GM12878 (cell line): ENCODE results near the gene CLDN14. TPM values are rescaled to one million over a fixed set of nuclear protein-coding genes. Genes with fewer than 3 reads are reported as not detected.

ENCODE experiments used
- BCL11A ChIP-seq: IDR thresholded peaks from 2 replicates; pipeline ENCODE4 v1.6.1; 2011; ENCODE audit warnings: low read depth, low read length
- BHLHE40 ChIP-seq, 2 experiments: fragments of 450-650 bp in 1 of 2; IDR thresholded peaks; 2 replicates each; pipeline ENCODE4 v1.6.1; 2011 to 2017; ENCODE audit warnings: low read depth in 2 of 2, borderline replicate concordance in 1 of 2, improper control_type of control experiment in 1 of 2, low read length in 1 of 2, mild to moderate bottlenecking in 1 of 2
- CUX1 ChIP-seq: IDR thresholded peaks from 2 replicates; pipeline ENCODE4 v1.6.1; 2012; ENCODE audit warnings: improper control_type of control experiment, low read depth, low read length; ENCODE audit not compliant: insufficient replicate concordance
- EZH2 ChIP-seq: IDR thresholded peaks from 2 replicates; pipeline ENCODE4 v1.6.1; 2012; ENCODE audit warnings: low read depth, mild to moderate bottlenecking, control low read depth, inconsistent platforms, low read length, borderline replicate concordance; ENCODE audit not compliant: control insufficient read depth
- NR2C2 ChIP-seq: IDR thresholded peaks from 2 replicates; pipeline ENCODE4 v1.6.1; 2011; ENCODE audit warnings: borderline replicate concordance, low read depth; ENCODE audit not compliant: control insufficient read depth, insufficient read length
- PAX8 ChIP-seq: fragments of 450-650 bp; IDR thresholded peaks from 2 replicates; pipeline ENCODE4 v1.6.1; 2017; ENCODE audit warnings: mild to moderate bottlenecking, moderate library complexity
- RCOR1 ChIP-seq: conservative IDR thresholded peaks from 2 replicates; pipeline ENCODE4 v1.6.1; 2012; ENCODE audit warnings: low read depth, low read length, improper control_type of control experiment
- SPI1 ChIP-seq: IDR thresholded peaks from 2 replicates; pipeline ENCODE4 v1.6.1; 2011; ENCODE audit warnings: low read depth, mild to moderate bottlenecking, low read length, moderate library complexity, borderline replicate concordance; ENCODE audit not compliant: insufficient read depth
- TAF1 ChIP-seq: IDR thresholded peaks from 2 replicates; pipeline ENCODE4 v1.6.1; 2011; ENCODE audit warnings: mild to moderate bottlenecking, low read depth, low read length, borderline replicate concordance
- TARDBP ChIP-seq: IDR thresholded peaks from 2 replicates; pipeline ENCODE4 v1.6.1; 2016; ENCODE audit warnings: borderline replicate concordance
- polyA plus RNA-seq, 11 experiments: library from polyadenylated mRNA; depleted of rRNA in 4 of 11; unstranded in 6 of 11; stranded (reverse) in 5 of 11; fragments of >200 nt; fragmentation: Nextera tagmentation in 4 of 11; fragmentation: Illumina TruSeq in 1 of 11; extraction: Ambion mirVana in 4 of 11; extraction: Trizol in 1 of 11; gene quantifications; 1 replicate in 1 of 11; 2 replicates in 10 of 11; pipeline versions ENCODE4 v1.2.1 to v1.2.3, GENCODE V29; 2011 to 2016; ENCODE audit warnings: inconsistent platforms in 2 of 11, missing spikeins in 2 of 11, low read depth in 1 of 11
- total RNA-seq, 4 experiments: library from RNA; depleted of rRNA in 3 of 4; stranded (reverse); fragments of >200 nt in 3 of 4; fragmentation: Illumina TruSeq in 1 of 4; extraction: Trizol in 1 of 4; gene quantifications; 2 replicates each; pipeline versions ENCODE4 v1.2.1 to v1.2.3, GENCODE V29; 2013 to 2021

Gene CLDN14
- total and polyA plus RNA-seq, 10 of the 15 experiments (the other 5 are each of a cell fraction or from before 2014, with no cell fraction given) = 0.90 to 19.4 (median 6.6) TPM

GRCh38 chr21:36508948-36509347, 29.0 kb upstream of the CLDN14 start (continued):
- no peak for TF ChIP-seq CUX1
- TF ChIP-seq EZH2 = no peak
- no peak for TF ChIP-seq TAF1
- no peak for TF ChIP-seq RCOR1
- TF ChIP-seq PAX8 = no peak
- TF ChIP-seq SPI1 = no peak
- TF ChIP-seq BHLHE40 (IDR thresholded peaks at IDR 0.05; ENCODE audit: borderline replicate concordance in 1 of 2, low read depth in 2 of 2, low read length in 1 of 2) = no peak
- TF ChIP-seq NR2C2 = no peak
- TF ChIP-seq TARDBP = no peak
- no peak for TF ChIP-seq BCL11A
